GM12878 (cell line): Measurements from ENCODE around the gene ATP5F1D. TPM values are rescaled to one million over a fixed set of nuclear protein-coding genes. Genes with fewer than 3 reads are reported as not detected.

ENCODE experiments used
- ATAC-seq: fragments of 200-7000 bp; cut with Tn5 transposase; 3 replicates; pipeline ENCODE4 v1.9.1; 2020; ENCODE audit warnings: mild to moderate bottlenecking, moderate library complexity
- BruUV-seq: library from RNA; stranded (reverse); fragments of 400-500 nt; replicated peaks from 2 replicates; lab custom pipeline; 2021; lab: Mats Ljungman, UMichigan
- CTCF ChIA-PET: fragments of 300-600 bp; sonication (Branson Sonifier 250); formaldehyde crosslinking; extraction: SDS; loops from one replicate; lab custom pipeline; 2021; ENCODE audit warnings: inconsistent platforms; lab: Yijun Ruan, JAX
- POLR2A ChIA-PET: fragments of 350-600 bp; formaldehyde crosslinking; extraction: SDS; loops from one replicate; lab custom pipeline; 2021; ENCODE audit warnings: inconsistent platforms; lab: Charles Lee
- RAD21 ChIA-PET: fragments of 300-600 bp; sonication (Branson Sonifier 250); formaldehyde crosslinking; loops from one replicate; lab custom pipeline; 2023; ENCODE audit warnings: antibody characterized with exemption; ENCODE audit not compliant: unreplicated experiment; lab: Charles Lee
- SMC1A ChIA-PET: fragments of 300-600 bp; sonication (Branson Sonifier 250); formaldehyde crosslinking; loops from one replicate; lab custom pipeline; 2023; ENCODE audit not compliant: unreplicated experiment, uncharacterized antibody; lab: Charles Lee
- DNase-seq: peaks from one replicate; pipeline ENCODE4 v3.0.0-alpha.2; 2011; ENCODE audit warnings: low read depth, low spot score
- FAIRE-seq: peaks from 3 replicates; lab custom pipeline; 2011; peaks lifted over from hg19 to GRCh38; lab: Jason Lieb, UNC
- H2AFZ ChIP-seq: 2 replicates; pipeline ENCODE4 v1.6.0; 2011; ENCODE audit warnings: low read depth, low read length, control low read depth; ENCODE audit not compliant: control insufficient read depth
- H3K27ac ChIP-seq: 2 replicates; pipeline ENCODE4 v1.5.1; 2011; ENCODE audit warnings: control low read depth; ENCODE audit not compliant: control insufficient read depth, insufficient read depth
- H3K27me3 ChIP-seq, 2 experiments: replicated peaks in 1 of 2; 2 replicates each; pipeline versions ENCODE4 v1.6.0 to v1.6.1; 2011; ENCODE audit warnings: low read length in 1 of 2; ENCODE audit not compliant: control insufficient read depth in 2 of 2, insufficient read depth in 2 of 2
- H3K36me3 ChIP-seq, 2 experiments: 2 replicates each; pipeline ENCODE4 v1.5.1; 2011; ENCODE audit warnings: low read length in 1 of 2; ENCODE audit not compliant: control insufficient read depth in 2 of 2, insufficient read depth in 2 of 2
- H3K4me1 ChIP-seq: 2 replicates; pipeline ENCODE4 v1.6.1; 2011; ENCODE audit warnings: mild to moderate bottlenecking, low read length, moderate library complexity, mixed read lengths; ENCODE audit not compliant: control insufficient read depth, insufficient read depth
- H3K4me2 ChIP-seq: 2 replicates; pipeline ENCODE4 v1.6.0; 2011; ENCODE audit warnings: control low read depth; ENCODE audit not compliant: control insufficient read depth, insufficient read depth
- H3K4me3 ChIP-seq: fragments of 200-600 bp; sonication (generic); 2 replicates; pipeline ENCODE4 v1.5.1; 2016
- H3K79me2 ChIP-seq: 2 replicates; pipeline ENCODE4 v1.6.0; 2011; ENCODE audit warnings: low read length; ENCODE audit not compliant: control insufficient read depth, insufficient read depth
- H3K9ac ChIP-seq: 2 replicates; pipeline ENCODE4 v1.8.0; 2011; ENCODE audit warnings: low read length, control low read depth, mixed read lengths; ENCODE audit not compliant: control insufficient read depth, insufficient read depth
- H3K9me3 ChIP-seq: replicated peaks from 3 replicates; pipeline ENCODE4 v1.5.1; 2011; ENCODE audit warnings: mild to moderate bottlenecking, low read length; ENCODE audit not compliant: control insufficient read depth, insufficient read depth
- H4K20me1 ChIP-seq: 2 replicates; pipeline ENCODE4 v1.6.0; 2011; ENCODE audit not compliant: control insufficient read depth, insufficient read depth
- BRCA1 ChIP-seq: IDR thresholded peaks from 2 replicates; pipeline ENCODE4 v1.6.1; 2011; ENCODE audit warnings: low read depth, low read length, improper control_type of control experiment
- CEBPB ChIP-seq, 2 experiments: fragments of 150-350 bp in 1 of 2; IDR thresholded peaks; 2 replicates each; pipeline ENCODE4 v1.6.1; 2012 to 2014; ENCODE audit warnings: low read depth in 2 of 2, low read length in 2 of 2, borderline replicate concordance in 1 of 2, inconsistent platforms in 1 of 2
- CHD2 ChIP-seq: IDR thresholded peaks from 2 replicates; pipeline ENCODE4 v1.6.1; 2011; ENCODE audit warnings: low read depth, low read length, improper control_type of control experiment, borderline replicate concordance
- CHD4 ChIP-seq: fragments of 200-600 bp; sonication (generic); IDR thresholded peaks from 2 replicates; pipeline ENCODE4 v1.6.1; 2016; ENCODE audit warnings: mild to moderate bottlenecking
- ESRRA ChIP-seq: IDR thresholded peaks from 2 replicates; pipeline ENCODE4 v1.6.1; 2012; ENCODE audit warnings: mild to moderate bottlenecking, low read length, improper control_type of control experiment
- IKZF1 ChIP-seq: fragments of 450-650 bp; conservative IDR thresholded peaks from 2 replicates; pipeline ENCODE4 v1.6.1; 2017; ENCODE audit warnings: antibody characterized with exemption, mild to moderate bottlenecking
- IKZF2 ChIP-seq, 2 experiments: fragments of 450-650 bp; IDR thresholded peaks; 2 replicates each; pipeline ENCODE4 v1.6.1; 2017; ENCODE audit warnings: mild to moderate bottlenecking in 2 of 2, moderate library complexity in 2 of 2
- IRF3 ChIP-seq: fragments of 450-650 bp; IDR thresholded peaks from 2 replicates; pipeline ENCODE4 v1.6.1; 2014; ENCODE audit warnings: mild to moderate bottlenecking
- IRF5 ChIP-seq: fragments of 450-650 bp; IDR thresholded peaks from 2 replicates; pipeline ENCODE4 v1.6.1; 2017; ENCODE audit warnings: borderline replicate concordance
- KLF5 ChIP-seq: fragments of 450-650 bp; IDR thresholded peaks from 2 replicates; pipeline ENCODE4 v1.6.1; 2014; ENCODE audit warnings: mild to moderate bottlenecking; ENCODE audit not compliant: partially characterized antibody
- MYC ChIP-seq: IDR thresholded peaks from 2 replicates; pipeline ENCODE4 v1.6.1; 2011; ENCODE audit warnings: mild to moderate bottlenecking, low read length, moderate library complexity, inconsistent platforms; ENCODE audit not compliant: insufficient read depth, insufficient replicate concordance, insufficient read length, severe bottlenecking
- NBN ChIP-seq: fragments of 450-650 bp; IDR thresholded peaks from 2 replicates; pipeline ENCODE4 v1.6.1; 2016
- PBX3 ChIP-seq: IDR thresholded peaks from 2 replicates; pipeline ENCODE4 v1.6.1; 2011; ENCODE audit warnings: mild to moderate bottlenecking, low read depth, low read length, moderate library complexity; ENCODE audit not compliant: insufficient replicate concordance
- PML ChIP-seq: IDR thresholded peaks from 2 replicates; pipeline ENCODE4 v1.6.1; 2012; ENCODE audit warnings: low read length, inconsistent platforms
- RAD21 ChIP-seq: IDR thresholded peaks from 2 replicates; pipeline ENCODE4 v1.6.1; 2011; ENCODE audit warnings: mild to moderate bottlenecking, low read depth, low read length, moderate library complexity; ENCODE audit not compliant: insufficient read depth
- SIX5 ChIP-seq: IDR thresholded peaks from 2 replicates; pipeline ENCODE4 v1.6.1; 2011; ENCODE audit warnings: mild to moderate bottlenecking, low read depth, low read length, moderate library complexity; ENCODE audit not compliant: severe bottlenecking
- STAT1 ChIP-seq: fragments of 450-650 bp; conservative IDR thresholded peaks from 2 replicates; pipeline ENCODE4 v1.6.1; 2014; ENCODE audit warnings: antibody characterized with exemption, mild to moderate bottlenecking
- ZBTB33 ChIP-seq: fragments of 450-650 bp; IDR thresholded peaks from 2 replicates; pipeline ENCODE4 v1.6.1; 2017; ENCODE audit warnings: mild to moderate bottlenecking
- ZNF622 ChIP-seq: fragments of 450-650 bp; IDR thresholded peaks from 2 replicates; pipeline ENCODE4 v1.6.1; 2017; ENCODE audit warnings: mild to moderate bottlenecking, inconsistent platforms
- WGBS: methylation state at CpG from one replicate; pipeline ENCODE4 v1.1.6; 2016; ENCODE audit warnings: low lambda C conversion rate; ENCODE audit not compliant: insufficient replicate concordance, insufficient coverage; ENCODE audit errors: missing lambda C conversion rate; 5-methylcytosine and 5-hydroxymethylcytosine counted together
- in situ Hi-C: fragments of 300-500 bp; cut with MboI; formaldehyde crosslinking; loops from 9 replicates; pipeline ENCODE4 v1.14.3; 2018; ENCODE audit warnings: mixed read lengths
- intact Hi-C: fragments of 100-400 bp; cut with micrococcal nuclease; formaldehyde crosslinking; loops from one replicate; pipeline ENCODE4 v1.14.2; 2022; ENCODE audit not compliant: unreplicated experiment
- polyA plus RNA-seq, 11 experiments: library from polyadenylated mRNA; depleted of rRNA in 4 of 11; unstranded in 6 of 11; stranded (reverse) in 5 of 11; fragments of >200 nt; fragmentation: Nextera tagmentation in 4 of 11; fragmentation: Illumina TruSeq in 1 of 11; extraction: Ambion mirVana in 4 of 11; extraction: Trizol in 1 of 11; gene quantifications; 1 replicate in 1 of 11; 2 replicates in 10 of 11; pipeline versions ENCODE4 v1.2.1 to v1.2.3, GENCODE V29; 2011 to 2016; ENCODE audit warnings: inconsistent platforms in 2 of 11, missing spikeins in 2 of 11, low read depth in 1 of 11
- total RNA-seq, 4 experiments: library from RNA; depleted of rRNA in 3 of 4; stranded (reverse); fragments of >200 nt in 3 of 4; fragmentation: Illumina TruSeq in 1 of 4; extraction: Trizol in 1 of 4; gene quantifications; 2 replicates each; pipeline versions ENCODE4 v1.2.1 to v1.2.3, GENCODE V29; 2013 to 2021

Gene ATP5F1D
- total and polyA plus RNA-seq, 10 of the 15 experiments (the other 5 are each of a cell fraction or from before 2014, with no cell fraction given), result 7.2 to 357 (median 49.5) TPM

- no peaks in the 10 kb centered on the region for H3K4me1 ChIP-seq
- intact Hi-C loops, result no loop called here
- peaks cover 0 to 3% of the 10 kb centered on the region in 2 experiments; a peak in 2 of 4 replicates for H3K36me3 ChIP-seq
- no peak overlapping the region for H3K4me3 ChIP-seq
- SMC1A ChIA-PET, result no interaction called here
- H3K27ac ChIP-seq, result no peak overlapping the region
- H3K4me2 ChIP-seq, result no peak overlapping the region
- POLR2A ChIA-PET, result no interaction called here
- no TSS peak for BruUV-seq
- DNase-seq (no peak), ATAC-seq (no peak), FAIRE-seq (no peak)
- no peaks in the 10 kb centered on the region for H3K27me3 ChIP-seq
- CTCF ChIA-PET, result no interaction called here
- H3K9me3 ChIP-seq, result no peaks in the 10 kb centered on the region
- no peak overlapping the region for H2AFZ ChIP-seq
- H4K20me1 ChIP-seq, result no peaks in the 10 kb centered on the region
- no peak overlapping the region for H3K9ac ChIP-seq
- WGBS, result 84% methylated on average over 32 of the region's 61 CpGs
- no peaks in the 10 kb centered on the region for H3K79me2 ChIP-seq
- in situ Hi-C loops, result no loop called here
- no peak for TF ChIP-seq CEBPB (IDR thresholded peaks at IDR 0.05; ENCODE audit: borderline replicate concordance in 1 of 2, low read depth in 2 of 2, low read length in 2 of 2)
- TF ChIP-seq PBX3, result no peak
- TF ChIP-seq SIX5, result no peak
- TF ChIP-seq ZBTB33, result no peak
- TF ChIP-seq IKZF1, result no peak
- TF ChIP-seq MYC, result no peak
- no peak for TF ChIP-seq STAT1
- TF ChIP-seq BRCA1, result no peak
- no peak for TF ChIP-seq NBN
- TF ChIP-seq IRF5, result no peak
- no peak for TF ChIP-seq KLF5
- TF ChIP-seq CHD4, result no peak
- TF ChIP-seq ESRRA, result no peak
- TF ChIP-seq CHD2, result no peak
- no peak for TF ChIP-seq ZNF622
- TF ChIP-seq IKZF2 (IDR thresholded peaks at IDR 0.05), result no peak
- no peak for TF ChIP-seq RAD21
- TF ChIP-seq IRF3, result no peak
- no peak for TF ChIP-seq PML
- RAD21 ChIA-PET, result no interaction called here
These were observed 11.4 kb upstream of the ATP5F1D start for GRCh38 chr19:1229924-1230782.
